AG10803 (cell line): Measurements from ENCODE around the gene MTA2.

ENCODE experiments used
- DNase-seq: peaks from one replicate; pipeline ENCODE4 v3.0.0; 2010; ENCODE audit warnings: low read depth
- H3K4me3 ChIP-seq: 2 replicates; pipeline ENCODE4 v1.5.1; 2011; ENCODE audit warnings: mild to moderate bottlenecking, low read length, control low read depth
- CTCF ChIP-seq: conservative IDR thresholded peaks from 2 replicates; pipeline ENCODE4 v1.5.1; 2011; ENCODE audit warnings: mild to moderate bottlenecking, low read length, control low read depth, inconsistent platforms

MTA2 gene

DNA sequence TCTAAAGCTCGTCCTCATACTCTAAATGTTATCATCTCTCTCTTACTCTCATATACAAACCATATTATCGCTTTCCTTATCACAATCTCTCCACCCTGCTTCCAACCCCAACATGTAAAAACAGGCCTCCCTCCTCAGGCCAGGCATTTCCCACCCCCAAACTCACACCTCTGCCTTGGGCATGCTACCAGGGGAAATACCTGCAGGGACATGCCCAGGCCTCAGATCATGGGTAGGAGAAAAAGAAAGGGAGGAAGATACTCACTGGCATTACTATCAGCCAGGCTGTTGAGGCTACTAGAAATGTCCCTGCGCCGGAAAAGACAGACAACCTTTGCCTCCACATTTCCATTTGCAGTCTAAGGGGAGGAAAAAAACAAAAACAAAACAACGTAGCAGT lies 1.8 kb downstream of the MTA2 start:
- no peak for DNase-seq
- no peak for TF ChIP-seq CTCF
- peak overlapping the region; percentile 85 for H3K4me3 ChIP-seq

DNA sequence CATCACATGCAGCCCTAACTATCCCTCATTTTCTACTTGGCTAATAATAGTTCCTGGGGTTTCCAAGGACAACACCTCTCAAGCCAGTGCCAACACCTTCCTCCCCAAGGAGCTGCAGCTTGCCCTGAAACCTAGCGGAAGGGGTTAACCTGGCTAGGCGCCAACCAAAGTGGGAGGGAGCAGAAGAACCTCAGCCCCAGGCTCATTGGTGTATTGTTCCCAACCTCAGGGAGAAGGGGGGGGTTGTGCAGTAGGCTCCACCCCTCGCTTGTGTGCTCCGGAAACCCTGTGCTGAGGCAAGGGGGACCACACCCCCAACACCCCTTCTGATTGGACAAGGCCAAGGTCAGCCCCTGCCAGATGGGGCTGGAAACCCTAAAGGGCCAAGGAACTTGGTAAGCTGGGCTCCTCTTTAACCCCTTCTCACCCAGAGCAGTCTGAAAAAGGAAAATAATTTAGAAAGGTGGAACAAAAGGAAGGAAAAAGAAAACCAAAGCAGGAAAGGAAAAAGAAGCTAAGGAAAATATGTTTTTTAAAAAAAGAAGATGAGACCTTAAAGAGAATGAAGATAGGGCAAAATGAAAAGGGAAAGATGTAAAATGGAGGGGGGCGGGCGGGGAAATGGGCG lies 2.5 kb downstream of the MTA2 start:
- TF ChIP-seq CTCF = no peak
- DNase-seq = peak; percentile 99
- H3K4me3 ChIP-seq = peak overlapping the region; percentile 85

DNA sequence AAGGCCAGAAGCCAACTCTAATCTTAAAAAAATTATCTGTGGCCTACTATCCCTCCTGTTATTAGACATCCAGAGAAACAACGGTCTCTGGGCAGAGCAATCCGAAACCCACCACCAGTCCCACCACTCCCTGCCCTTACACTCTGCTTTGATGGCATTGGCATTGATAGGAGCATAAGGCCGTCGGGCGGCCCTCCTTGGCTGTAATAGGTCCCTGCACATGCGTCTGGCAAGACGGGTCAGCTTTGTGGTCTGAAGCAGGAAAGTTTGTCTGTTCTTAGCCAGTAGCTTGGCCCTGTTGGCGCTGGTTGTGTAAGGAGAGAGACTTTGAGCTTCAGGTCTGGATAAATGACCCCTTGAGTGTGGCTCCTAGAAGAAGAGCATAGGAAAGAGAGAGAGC lies 6.5 kb downstream of the MTA2 start:
- no peak for TF ChIP-seq CTCF
- no peak for DNase-seq
- H3K4me3 ChIP-seq = no peak overlapping the region

DNA sequence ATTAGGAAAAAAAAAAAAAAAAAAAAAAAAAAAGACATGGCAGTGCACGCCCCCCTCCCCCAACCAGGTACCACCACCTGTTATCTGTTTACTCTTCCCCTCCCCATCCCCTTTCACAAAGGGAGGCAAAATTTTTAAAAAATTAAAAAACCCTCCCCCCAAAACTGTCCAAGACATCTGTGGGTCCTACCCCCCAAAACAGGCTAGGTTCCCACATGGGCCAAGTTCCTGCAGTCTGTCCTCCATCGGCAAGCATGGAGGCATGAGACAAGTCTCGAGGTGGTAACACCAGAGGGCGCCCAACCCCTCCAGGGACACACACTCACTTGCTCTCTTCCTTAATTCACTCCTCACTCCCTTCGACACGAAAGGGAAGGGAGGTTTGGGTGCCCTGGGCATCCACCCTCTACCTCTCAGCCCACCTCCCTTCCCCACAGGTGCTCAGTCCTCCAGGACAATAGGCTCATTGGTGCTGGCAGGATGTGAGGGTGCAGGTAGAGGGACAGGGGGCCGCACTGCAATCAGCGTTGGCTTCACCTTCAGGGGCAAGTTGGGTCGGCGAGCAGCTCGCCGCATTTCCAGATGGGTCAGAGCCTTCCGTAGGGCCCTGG lies 8.1 kb downstream of the MTA2 start:
- TF ChIP-seq CTCF = peak; percentile 69
- H3K4me3 ChIP-seq = no peak overlapping the region
- DNase-seq = peak; percentile 79

- H3K4me3 ChIP-seq = no peak overlapping the region
- TF ChIP-seq CTCF = no peak
- DNase-seq = no peak
These were observed 8.7 kb downstream of the MTA2 start for GRCh38 chr11:62592989-62593421.

DNA sequence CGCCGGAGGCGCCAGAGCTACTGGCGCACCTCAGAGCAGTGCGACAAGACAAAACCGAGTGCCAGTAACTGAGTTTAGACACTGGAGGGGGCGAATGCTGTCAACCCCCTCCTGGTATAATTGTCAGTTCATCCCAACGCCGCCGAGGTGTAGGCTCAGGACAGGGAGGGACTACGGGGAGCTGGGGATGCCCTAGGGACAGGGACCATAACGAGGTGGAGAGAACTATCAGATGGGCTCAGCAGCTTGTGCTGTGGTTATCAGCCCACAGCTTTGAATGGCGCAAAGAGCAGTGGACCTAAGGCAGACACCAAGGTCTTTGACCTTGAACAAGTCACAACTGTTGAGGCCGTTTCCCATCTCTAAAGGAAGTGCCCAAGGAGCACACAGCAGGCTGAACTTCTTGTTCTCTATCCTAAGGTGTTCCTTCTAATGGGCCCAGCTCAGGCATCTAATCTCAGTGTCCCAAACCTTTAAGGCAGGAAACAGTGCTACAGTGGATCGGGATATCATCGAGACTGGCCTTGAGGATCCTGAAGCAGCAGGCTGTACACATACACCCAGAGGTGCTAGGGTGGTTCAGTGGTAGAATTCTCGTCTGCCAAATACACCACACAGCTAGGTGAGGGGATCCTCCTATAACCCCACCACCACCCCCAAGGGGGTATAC lies 9.4 kb downstream of the MTA2 start:
- no peak for DNase-seq
- H3K4me3 ChIP-seq = peak overlapping the region; percentile 69
- TF ChIP-seq CTCF = no peak
